NCI-H1417 (cell line): Measurements from ENCODE around the gene TMEM106A.
"Not testable (repeated sequence)": the region's sequence is repeated elsewhere in the genome, so short reads cannot be mapped to it uniquely, and the experiment has no call there.

Experiments used
- DNase-seq, 3 experiments: peaks; one replicate each; lab custom pipeline; 2025; lab: John Stamatoyannopoulos, UW

The TMEM106A gene

DNA sequence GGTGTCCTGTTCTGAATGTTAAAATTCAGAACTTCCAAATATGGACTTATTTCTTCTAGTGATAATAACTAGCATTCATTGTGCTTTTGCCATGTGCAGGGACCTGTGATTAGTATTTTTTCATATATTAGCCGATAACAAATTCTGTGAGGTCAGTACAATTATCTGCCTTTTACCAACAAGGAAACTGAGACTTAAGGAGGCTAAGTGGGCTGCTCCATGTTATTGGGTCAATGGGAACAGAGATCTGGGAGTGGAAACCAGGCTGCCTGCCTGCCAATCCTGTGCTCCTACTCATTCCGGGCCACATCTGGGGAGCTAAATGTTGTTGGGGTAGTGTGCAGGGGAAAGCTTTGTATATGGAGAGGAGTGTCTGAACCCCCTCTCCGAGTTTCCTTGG, 3.7 kb downstream of the TMEM106A start:
- no peak for DNase-seq

DNA sequence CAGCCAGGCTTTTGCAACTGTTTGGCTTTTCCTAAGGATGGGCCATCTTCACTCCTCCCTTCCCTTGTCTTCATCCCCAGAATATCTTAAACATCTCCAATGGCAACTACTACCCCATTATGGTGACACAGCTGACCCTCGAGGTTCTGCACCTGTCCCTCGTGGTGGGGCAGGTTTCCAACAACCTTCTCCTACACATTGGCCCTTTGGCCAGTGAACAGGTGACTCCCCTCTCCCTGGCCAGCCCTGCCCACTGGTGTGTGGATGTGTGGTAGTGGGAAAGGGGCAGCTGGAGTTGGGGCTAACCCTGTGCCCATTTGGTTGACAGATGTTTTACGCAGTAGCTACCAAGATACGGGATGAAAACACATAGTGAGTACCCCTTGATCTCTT, 4.7 kb downstream of the TMEM106A start:
- no peak for DNase-seq

DNA sequence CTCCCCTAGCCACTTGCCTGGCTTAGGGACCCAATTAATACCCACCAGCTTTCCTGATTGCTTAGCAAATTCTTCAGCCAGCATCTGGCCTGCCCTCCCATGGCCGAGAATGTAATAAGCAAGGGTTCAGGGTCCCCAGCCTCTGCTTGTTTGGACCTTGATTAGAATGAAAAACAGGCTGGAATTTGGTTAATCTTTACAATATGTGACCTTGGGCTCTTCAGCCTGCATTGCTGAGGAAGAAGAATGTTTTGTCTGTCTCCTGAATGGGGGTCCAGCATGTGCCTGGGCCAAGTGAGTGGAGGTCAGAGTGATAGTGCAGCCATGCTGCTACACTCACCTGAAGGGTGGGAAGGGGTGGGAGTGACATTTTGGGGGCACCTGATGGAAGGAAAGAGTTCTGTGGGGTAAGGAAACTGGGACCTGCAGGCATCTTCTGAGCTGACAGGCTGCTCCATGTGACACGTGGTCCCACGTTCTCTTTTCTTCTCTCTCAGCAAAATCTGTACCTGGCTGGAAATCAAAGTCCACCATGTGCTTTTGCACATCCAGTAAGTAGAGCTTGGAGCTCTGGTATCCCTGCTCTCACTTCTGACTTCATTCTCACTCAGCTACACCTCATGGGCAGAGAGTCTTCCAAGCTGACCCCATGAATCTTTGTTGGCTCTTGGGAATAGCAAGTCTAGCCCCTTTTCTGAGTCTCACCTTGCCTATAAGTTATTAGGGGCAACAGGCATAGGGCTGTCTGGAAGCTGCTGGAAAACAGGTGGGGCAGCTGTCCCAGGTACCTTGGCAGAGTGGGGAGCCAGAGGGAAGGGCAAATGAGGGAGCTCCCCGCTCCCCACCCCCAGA, 5.3 kb downstream of the TMEM106A start:
- no peak for DNase-seq

DNA sequence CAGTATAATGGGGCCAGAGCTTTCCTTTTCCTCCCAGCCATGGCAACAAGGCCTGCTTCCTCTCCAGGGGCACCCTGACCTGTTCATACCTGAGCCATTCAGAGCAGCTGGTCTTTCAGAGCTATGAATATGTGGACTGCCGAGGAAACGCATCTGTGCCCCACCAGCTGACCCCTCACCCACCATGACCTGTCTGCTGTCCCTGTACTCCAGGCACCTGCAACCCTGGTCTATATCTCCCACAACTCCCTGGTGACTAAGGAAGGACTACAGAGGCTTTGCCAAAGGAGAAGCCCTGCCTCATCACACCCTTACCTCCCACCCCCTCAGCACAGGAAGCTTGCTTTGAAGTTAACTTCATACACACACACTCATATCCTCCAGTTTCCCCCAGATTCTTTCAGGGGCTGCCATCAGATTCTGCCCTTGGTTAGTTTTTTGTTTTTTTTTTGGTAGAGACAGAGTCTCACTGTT, 6.0 kb downstream of the TMEM106A start:
- DNase-seq: no peak

DNA sequence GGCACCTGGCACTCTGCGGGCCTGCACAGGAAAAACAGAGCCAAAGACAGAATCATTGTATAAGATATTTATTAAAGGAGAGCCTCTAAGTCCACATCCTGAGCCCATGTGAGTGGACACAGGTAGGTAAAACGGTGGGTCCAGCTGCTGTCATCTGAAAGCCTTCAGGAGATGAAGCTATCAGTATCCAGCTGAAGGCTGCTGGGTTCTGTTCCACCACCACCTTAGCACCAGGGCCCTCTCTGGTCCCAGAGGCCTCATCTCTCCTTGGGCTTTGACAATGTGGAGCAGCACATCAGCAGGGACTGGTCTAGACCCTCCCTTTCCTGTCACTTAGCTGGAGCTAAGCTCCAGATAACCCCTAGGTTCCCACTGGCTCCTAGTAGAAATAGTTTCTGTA, 7.3 kb downstream of the TMEM106A start:
- DNase-seq: no peak

DNA sequence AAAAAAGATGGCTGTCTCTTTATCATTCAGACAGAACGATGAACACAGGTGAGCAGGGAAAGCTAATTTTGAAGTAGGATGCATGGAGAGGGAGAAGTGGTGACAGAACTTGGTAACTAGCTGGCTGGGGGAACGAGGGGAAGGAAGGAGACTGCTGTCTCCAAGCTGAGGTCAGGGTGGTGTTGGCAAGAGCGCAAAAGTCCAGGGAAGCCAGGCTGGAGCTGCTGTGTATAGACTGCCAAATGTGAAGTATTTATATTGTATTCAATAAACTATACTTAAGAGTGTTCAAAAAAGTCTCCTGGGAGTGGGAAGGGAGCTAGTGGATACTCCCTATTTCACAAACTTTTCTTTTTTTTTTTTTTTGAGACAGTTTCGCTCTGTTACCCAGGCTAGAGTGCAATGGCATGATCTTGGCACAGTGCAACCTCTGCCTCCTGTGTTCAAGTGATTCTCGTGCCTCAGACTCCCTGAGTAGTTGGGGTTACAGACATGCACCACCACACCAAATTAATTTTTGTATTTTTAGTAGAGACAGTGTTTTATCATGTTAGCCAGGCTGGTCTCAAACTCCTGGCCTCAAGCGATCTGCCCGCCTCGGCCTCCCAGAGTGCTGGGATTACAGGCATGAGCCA, 8.2 kb downstream of the TMEM106A start:
- DNase-seq: no peak

DNA sequence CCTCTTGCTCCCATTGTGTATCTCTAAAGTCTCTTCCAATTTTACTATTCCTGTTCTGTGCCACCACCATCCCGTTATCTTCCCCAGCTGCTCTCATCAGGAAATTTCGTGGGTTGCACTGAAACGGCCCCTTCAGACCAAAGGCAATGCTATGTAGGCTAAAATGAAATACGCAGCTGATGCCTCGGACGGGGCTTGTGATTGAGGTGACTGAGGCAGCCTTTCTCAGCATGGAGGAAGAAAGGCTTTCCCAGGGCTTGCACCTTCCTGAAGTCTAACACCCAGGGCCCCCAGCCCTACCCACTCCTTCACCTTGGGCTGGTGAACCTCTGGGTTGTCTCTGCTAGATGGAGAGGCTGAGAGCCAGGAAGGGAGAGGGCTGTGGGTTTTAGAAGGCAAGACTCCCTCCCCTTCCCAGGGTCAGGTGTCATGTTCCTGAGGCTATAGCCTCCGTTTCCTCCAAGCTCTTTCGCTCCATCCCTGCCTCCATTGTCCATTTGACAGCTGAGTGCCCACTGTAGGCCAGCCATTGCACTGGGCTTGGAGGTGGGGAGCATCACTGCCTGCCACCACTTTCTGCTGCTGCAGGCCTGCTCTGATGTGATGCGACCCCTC, 8.9 kb downstream of the TMEM106A start:
- DNase-seq: no peak

DNA sequence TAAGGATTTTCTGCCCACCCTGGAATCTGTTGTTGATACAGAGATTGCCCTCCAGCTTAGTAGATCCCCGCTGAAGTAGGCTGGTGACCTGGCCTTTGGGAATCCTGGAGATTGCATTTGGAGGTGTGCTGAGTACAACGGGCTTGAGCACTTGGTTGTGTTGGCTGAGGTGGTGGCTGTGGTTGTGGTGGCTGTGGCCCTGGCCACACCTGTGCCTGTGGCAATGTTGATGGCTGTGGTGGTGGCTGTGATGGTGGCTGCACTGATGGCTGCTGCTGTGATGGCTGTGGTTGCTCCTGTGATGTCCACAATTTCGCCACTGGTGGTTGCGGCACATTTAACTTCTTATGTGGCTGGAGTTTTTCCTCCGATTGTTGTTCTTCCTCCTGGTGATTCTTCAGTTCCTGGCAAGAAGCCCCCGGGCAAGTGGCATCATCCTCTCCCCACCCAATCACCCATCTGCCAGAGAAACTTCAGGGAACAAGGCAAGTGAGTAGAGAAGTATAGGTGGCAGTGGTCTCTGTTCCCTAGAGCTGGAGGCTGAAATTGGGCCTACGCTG, 12.6 kb downstream of the TMEM106A start:
- no peak for DNase-seq

DNA sequence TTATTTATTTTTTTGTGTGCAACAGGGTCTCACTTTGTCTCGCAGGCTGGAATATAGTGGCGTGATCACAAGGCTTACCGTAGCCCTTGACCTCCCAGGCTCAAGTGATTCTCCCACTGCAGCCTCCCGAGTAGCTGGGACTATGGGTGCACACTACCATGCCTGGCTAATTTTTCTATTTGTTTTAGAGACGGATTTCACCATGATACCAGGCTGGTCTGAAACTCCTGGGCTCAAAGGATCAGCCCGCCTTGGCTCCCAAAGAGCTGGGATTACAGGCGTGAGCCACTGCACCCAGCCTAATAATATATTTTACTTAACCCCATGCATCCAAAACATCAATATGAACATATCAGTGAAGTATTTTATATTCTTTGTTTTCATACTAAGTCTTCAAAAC, 14.7 kb downstream of the TMEM106A start:
- DNase-seq: no peak

DNA sequence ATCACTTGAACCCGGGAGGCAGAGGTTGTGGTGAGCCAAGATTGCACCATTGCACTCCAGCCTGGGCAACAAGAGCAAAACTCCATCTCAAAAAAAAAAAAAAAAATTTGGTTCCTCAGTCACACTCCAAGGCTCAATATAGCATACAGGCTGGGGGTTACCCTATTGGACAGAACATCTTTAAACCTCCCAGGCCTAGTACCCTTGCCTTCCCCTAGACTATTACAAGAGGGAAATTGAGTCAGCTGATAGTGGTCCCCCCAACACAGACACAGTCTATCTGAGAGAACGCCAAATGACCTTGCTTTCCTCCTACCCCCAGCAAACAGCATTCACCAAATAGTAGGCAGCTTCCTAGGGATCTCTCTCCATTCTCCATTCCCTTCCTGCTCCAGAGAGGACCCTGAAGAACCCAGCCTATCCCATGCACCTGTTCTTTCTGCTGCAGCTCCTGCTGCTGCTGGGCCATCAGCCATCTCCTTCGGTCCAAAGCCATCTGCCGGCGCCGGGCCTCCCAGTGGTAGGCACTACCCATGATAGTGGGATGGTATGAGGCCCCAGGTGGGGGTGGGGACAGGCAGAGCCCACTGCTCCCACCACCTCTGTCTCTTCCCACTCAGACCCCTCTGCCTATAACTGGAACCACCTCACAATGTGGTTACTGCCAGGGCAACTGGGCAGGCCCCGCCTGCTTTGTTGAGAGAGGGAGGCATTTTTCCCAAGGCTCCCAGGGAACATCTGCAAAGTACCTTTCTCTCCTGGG, 16.5 kb downstream of the TMEM106A start, which contains the start of gene CCDC200:
Gene CCDC200, minus strand, starts transcription at position 604 of the 763 bp plus-strand sequence. Its CDS starts 69 bp downstream, at position 535.
- not testable (repeated sequence) for DNase-seq

DNA sequence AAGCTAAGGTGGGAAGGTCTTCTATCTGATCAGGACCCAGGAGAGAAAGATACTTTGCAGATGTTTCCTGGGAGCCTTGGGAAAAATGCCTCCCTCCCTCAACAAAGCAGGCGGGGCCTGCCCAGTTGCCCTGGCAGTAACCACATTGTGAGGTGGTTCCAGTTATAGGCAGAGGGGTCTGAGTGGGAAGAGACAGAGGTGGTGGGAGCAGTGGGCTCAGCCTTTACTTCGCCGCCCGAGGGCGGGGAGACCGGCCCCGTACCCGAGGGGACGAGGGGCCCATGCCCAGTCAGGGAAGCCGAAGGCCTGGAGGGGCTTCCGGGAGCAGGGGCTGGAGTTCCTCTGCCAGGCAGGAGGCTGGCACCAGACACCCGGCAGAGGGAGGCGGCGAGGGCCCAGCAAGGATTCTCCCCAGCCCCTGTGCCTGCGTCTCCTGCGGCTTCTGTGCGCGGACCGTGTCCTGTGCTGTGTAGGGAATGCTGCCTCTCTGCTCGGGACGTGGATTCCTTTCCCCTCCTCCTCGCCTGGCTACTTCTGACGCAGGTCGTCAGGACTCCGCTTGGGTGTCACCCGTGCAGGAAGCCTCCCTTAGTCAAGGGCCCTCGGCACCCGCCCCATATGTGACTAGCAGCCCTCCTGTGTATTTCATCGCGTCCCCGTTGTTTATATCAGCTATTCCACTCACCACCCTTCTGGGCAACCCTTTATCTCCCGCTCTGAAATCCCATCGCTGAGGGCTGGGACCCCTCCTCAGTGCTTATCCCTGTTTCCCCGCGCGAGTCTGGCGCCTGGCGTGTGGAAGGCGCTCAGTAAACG, 19.7 kb downstream of the TMEM106A start:
- not testable (repeated sequence) for DNase-seq

DNA sequence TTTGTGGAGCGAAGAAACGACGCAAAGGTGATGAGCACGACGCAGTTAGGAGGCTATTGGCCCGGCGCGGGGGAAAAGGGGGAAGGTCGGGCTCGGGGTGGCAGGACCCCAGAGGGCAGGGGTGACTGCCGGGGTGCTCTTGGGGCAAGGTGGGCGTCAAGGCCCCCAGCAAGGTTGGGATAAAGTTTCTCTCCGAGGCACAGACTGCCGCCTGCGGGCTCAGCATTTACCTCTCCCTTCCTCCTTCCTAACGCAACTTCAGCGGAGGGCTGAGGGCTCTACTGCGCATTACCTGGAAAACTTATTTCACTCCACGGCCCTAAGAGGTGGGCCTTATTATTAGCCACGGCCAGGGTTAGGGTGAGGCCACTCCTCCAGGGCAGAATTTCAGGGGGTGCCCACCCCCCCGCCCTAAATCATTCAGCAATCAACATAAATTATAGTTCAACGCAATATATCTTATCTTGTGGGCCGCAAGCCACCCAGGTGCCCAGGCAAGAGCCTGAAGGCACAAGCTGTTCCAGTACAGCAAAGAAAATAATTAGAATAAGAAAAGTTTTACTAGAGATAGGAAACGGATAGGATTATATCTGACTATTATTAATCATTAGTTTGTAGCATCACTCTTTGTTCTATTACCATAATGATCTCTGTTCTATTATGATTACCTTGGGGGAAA, 20.5 kb downstream of the TMEM106A start:
- DNase-seq: not testable (repeated sequence)

DNA sequence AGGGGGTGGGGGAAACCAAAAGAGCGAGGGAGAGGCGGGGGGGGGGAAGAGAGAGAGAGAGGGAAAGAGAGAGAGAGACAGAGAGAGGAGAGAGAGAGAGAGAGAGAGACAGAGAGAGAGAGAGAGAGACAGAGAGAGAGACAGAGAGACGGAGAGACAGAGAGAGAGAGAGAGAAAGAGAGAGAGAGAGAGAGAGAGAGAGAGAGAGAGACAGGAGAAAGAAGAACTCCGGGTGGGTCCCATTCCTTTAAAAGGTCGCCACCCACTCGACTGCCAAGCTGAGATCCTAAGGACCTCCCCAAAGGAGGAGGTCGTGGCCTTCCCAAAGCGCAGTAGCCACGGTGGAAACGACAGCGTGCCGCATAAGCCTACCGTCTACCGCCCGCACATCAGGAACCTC, 21.6 kb downstream of the TMEM106A start:
- not testable (repeated sequence) for DNase-seq

DNA sequence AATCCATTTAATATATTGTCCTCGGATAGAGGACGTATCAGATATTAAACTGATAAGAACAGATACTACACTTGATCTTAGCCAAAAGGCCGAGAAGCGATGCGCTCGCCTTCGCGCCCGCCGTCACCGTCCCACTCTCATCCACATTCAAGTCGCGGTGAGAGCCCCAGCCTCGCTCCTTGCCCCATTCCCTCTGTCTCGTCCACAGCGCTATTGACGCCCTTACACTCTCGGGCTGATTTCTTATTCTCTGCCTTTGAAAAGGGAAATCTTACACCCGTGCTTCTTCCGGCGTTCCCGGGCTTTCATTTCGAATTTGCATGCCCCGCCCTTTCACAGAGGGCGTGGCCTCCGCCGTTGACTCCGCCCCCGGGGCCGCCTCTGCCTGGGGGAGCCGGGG, 22.2 kb downstream of the TMEM106A start, which contains the start of gene RNU2-1:
Gene RNU2-1, minus strand, starts transcription at position 101 of the 400 bp plus-strand sequence.
- DNase-seq: not testable (repeated sequence)

DNA sequence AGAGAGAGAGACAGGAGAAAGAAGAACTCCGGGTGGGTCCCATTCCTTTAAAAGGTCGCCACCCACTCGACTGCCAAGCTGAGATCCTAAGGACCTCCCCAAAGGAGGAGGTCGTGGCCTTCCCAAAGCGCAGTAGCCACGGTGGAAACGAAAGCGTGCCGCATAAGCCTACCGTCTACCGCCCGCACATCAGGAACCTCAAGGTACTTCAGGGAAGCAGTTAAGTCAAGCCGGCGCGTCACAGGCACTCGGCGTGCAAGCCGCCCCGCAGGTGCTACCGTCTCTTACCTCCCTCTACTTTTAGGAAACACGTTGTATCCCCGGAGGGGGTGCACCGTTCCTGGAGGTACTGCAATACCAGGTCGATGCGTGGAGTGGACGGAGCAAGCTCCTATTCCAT, 27.9 kb downstream of the TMEM106A start:
- DNase-seq: not testable (repeated sequence)

DNA sequence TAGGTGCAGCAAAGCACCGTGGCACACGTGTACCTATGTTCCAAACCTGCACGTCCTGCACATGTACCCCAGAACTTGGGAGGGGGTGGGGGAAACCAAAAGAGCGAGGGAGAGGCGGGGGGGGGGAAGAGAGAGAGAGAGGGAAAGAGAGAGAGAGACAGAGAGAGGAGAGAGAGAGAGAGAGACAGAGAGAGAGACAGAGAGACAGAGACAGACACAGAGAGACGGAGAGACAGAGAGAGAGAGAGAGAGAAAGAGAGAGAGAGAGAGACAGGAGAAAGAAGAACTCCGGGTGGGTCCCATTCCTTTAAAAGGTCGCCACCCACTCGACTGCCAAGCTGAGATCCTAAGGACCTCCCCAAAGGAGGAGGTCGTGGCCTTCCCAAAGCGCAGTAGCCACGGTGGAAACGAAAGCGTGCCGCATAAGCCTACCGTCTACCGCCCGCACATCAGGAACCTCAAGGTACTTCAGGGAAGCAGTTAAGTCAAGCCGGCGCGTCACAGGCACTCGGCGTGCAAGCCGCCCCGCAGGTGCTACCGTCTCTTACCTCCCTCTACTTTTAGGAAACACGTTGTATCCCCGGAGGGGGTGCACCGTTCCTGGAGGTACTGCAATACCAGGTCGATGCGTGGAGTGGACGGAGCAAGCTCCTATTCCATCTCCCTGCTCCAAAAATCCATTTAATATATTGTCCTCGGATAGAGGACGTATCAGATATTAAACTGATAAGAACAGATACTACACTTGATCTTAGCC, 29.1 kb downstream of the TMEM106A start:
- DNase-seq: not testable (repeated sequence)

DNA sequence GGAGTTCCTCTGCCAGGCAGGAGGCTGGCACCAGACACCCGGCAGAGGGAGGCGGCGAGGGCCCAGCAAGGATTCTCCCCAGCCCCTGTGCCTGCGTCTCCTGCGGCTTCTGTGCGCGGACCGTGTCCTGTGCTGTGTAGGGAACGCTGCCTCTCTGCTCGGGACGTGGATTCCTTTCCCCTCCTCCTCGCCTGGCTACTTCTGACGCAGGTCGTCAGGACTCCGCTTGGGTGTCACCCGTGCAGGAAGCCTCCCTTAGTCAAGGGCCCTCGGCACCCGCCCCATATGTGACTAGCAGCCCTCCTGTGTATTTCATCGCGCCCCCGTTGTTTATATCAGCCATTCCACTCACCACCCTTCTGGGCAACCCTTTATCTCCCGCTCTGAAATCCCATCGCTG, 34.8 kb downstream of the TMEM106A start:
- DNase-seq: not testable (repeated sequence)
